ENCODE data around the gene LDHA.

The LDHA gene

GRCh38 chr11:18394275-18394927, at the start of gene LDHA:
LDHA (plus strand) TSS chr11:18394563; CDS start chr11:18396843, 2,280 bp downstream.
- DNase-seq, result peak; percentile 37

GRCh38 chr11:18347471-18348125, 46.8 kb upstream of the LDHA start:
- no peak for DNase-seq

GRCh38 chr11:18352581-18352980, 41.8 kb upstream of the LDHA start:
- DNase-seq, result no peak

GRCh38 chr11:18358646-18359045, 35.7 kb upstream of the LDHA start:
- DNase-seq, result no peak

GRCh38 chr11:18361154-18361553, 33.2 kb upstream of the LDHA start:
- no peak for DNase-seq

GRCh38 chr11:18364495-18365073, 29.8 kb upstream of the LDHA start:
- no peak for DNase-seq

- DNase-seq, result no peak
Measured at GRCh38 chr11:18365741-18366140, 28.6 kb upstream of the LDHA start.

- no peak for DNase-seq
Measured at GRCh38 chr11:18366286-18366685, 28.1 kb upstream of the LDHA start.

- DNase-seq, result no peak
Measured at GRCh38 chr11:18367431-18367830, 26.9 kb upstream of the LDHA start.

GRCh38 chr11:18368221-18368620, 26.1 kb upstream of the LDHA start:
- DNase-seq, result no peak

- DNase-seq, result no peak
Measured at GRCh38 chr11:18369398-18369797, 25.0 kb upstream of the LDHA start.

GRCh38 chr11:18371279-18371678, 23.1 kb upstream of the LDHA start:
- DNase-seq, result no peak

GRCh38 chr11:18372201-18372600, 22.2 kb upstream of the LDHA start:
- DNase-seq, result no peak

- no peak for DNase-seq
Measured at GRCh38 chr11:18374956-18375355, 19.4 kb upstream of the LDHA start.

- no peak for DNase-seq
Measured at GRCh38 chr11:18375941-18376340, 18.4 kb upstream of the LDHA start.

GRCh38 chr11:18379201-18379600, 15.2 kb upstream of the LDHA start:
- DNase-seq, result no peak

- no peak for DNase-seq
Measured at GRCh38 chr11:18383388-18384156, 10.8 kb upstream of the LDHA start.

- no peak for DNase-seq
Measured at GRCh38 chr11:18384157-18384641, 10.2 kb upstream of the LDHA start.

GRCh38 chr11:18390088-18390487, 4.3 kb upstream of the LDHA start:
- DNase-seq, result no peak

GRCh38 chr11:18392434-18393321, 1.7 kb upstream of the LDHA start:
- no peak for DNase-seq

GRCh38 chr11:18393581-18394274, 635 bp upstream of the LDHA start:
- no peak for DNase-seq
